Naive thymus-derived CD8-positive, alpha-beta T cell (primary cell): Measurements from ENCODE around the gene PTPN18. TPM values are rescaled to one million over a fixed set of nuclear protein-coding genes. Genes with fewer than 3 reads are reported as not detected.

Experiments used
- ATAC-seq, 2 donors: fragments of 150-1000 bp; cut with Tn5 transposase in 1 of 2; sonication (Bioruptor Pico), chemical (Tn5 transposase) in 1 of 2; 1 replicate in 1 of 2; 2 replicates in 1 of 2; pipeline ENCODE4 v1.10.0; 2021; ENCODE audit warnings: mild to moderate bottlenecking in 2 of 2, moderate library complexity in 2 of 2
- POLR2A ChIA-PET: fragments of 350-600 bp; sonication (Branson Sonifier 250); formaldehyde crosslinking; loops from one replicate; lab custom pipeline; 2021; ENCODE audit warnings: antibody characterized with exemption; lab: Charles Lee
- DNase-seq, 10 donors: peaks; one replicate each; pipeline versions ENCODE4 v3.0.0 to v3.0.0-alpha.2; 2020 to 2022
- H3K27ac Mint-ChIP-seq, 10 donors: one replicate each; pipeline ENCODE4 v1.8.0; 2020 to 2022; ENCODE audit warnings: mild to moderate bottlenecking in 10 of 10, mixed read lengths in 10 of 10, moderate library complexity in 4 of 10, inconsistent platforms in 1 of 10
- H3K27me3 Mint-ChIP-seq, 5 donors: one replicate each; pipeline ENCODE4 v1.8.0; 2021 to 2022; ENCODE audit warnings: mixed read lengths in 5 of 5
- H3K36me3 Mint-ChIP-seq, 3 donors: one replicate each; pipeline ENCODE4 v1.8.0; 2020 to 2022; ENCODE audit warnings: mixed read lengths in 3 of 3, mild to moderate bottlenecking in 2 of 3, inconsistent platforms in 1 of 3
- H3K4me1 Mint-ChIP-seq, 4 donors: one replicate each; pipeline ENCODE4 v1.8.0; 2021 to 2022; ENCODE audit warnings: mixed read lengths in 4 of 4
- H3K4me3 Mint-ChIP-seq, 10 donors: one replicate each; pipeline ENCODE4 v1.8.0; 2020 to 2022; ENCODE audit warnings: mild to moderate bottlenecking in 10 of 10, mixed read lengths in 10 of 10, moderate library complexity in 6 of 10, inconsistent platforms in 1 of 10
- H3K9me3 Mint-ChIP-seq, 9 donors: one replicate each; pipeline ENCODE4 v1.8.0; 2020 to 2022; ENCODE audit warnings: mixed read lengths in 9 of 9, mild to moderate bottlenecking in 3 of 9, inconsistent platforms in 1 of 9, moderate library complexity in 1 of 9
- polyA plus RNA-seq, 3 donors: library from polyadenylated mRNA; unstranded; fragments of 300-500 nt; fragmentation: Illumina TruSeq; gene quantifications; one replicate each; pipeline ENCODE4 v1.2.3, GENCODE V29; 2021
- total RNA-seq, 8 experiments: library from RNA in 2 of 8; stranded (reverse) in 2 of 8; gene quantifications; one replicate each; pipeline ENCODE4 v1.2.3 and lab custom pipeline; 2021 to 2026

Gene PTPN18
- total and polyA plus RNA-seq, 5 experiments from 2014 or later, result 33.7 to 47.5 (median 40.5) TPM

GRCh38 chr2:130378206-130378897, 22.5 kb downstream of the PTPN18 start:
- Mint-ChIP-seq H3K4me3 (no peak overlapping the region), H3K36me3 (peaks cover 0 to 14% (median 6%) of the 10 kb centered on the region in 3 donors), H3K9me3 (no peaks in the 10 kb centered on the region), H3K4me1 (peaks cover 30 to 79% (median 65%) of the 10 kb centered on the region in 4 donors), H3K27ac (peak overlapping the region in 2 of 10 donors; percentile 69 to 75), H3K27me3 (no peaks in the 10 kb centered on the region)
- DNase-seq (no peak), ATAC-seq (no peak)
- POLR2A ChIA-PET, result interaction anchor here (1.4 to 3.4 kb wide), 2 partner anchors 10 to 36 kb away, joined by 3 to 13 read pairs; partner anchors contain the start of gene IMP4

- H3K9me3 Mint-ChIP-seq, result no peaks in the 10 kb centered on the region
- no peak overlapping the region for H3K27ac Mint-ChIP-seq
- ATAC-seq, result no peak
These were observed 23.0 kb downstream of the PTPN18 start for GRCh38 chr2:130378898-130379214.

DNA sequence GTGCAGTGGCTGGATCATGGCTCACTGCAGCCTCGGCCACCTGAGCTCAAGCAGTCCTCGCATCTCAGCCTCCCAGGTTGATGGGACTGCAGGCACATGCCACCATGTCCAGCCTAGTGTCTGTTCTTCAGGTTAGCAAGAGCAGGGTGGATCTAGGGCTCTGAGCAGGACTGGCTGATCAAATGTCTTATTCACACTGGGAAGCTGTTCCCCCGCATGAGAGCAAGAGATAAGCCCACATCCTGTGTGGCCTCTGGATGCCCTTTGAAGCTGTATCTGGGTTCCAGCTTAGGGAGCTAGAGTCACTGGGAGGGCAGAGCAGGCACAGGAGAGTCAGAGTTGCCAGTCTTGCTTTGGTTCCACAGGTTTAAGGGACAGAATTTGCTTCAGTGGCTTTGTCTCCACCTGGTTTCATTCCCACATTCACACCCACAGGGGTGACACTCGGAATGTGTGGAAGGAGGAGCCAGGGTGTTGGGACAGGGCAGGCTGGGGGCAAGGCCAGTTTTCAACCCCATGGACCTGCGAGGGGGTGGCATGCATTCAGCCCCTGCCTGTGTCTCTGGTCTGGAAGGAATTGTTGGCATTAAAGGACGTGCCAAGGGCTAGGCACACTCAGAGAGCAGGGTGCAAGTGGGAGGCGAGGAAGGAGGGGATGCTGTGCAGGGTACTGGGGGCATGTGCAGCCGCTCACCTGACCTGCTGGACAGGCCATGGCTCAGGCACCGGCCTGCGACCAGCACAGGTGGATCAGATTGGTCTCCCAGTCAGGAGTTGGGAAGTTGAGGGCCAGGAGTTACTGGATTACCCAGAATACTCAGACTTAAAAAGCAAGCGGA, 24.5 kb downstream of the PTPN18 start:
- ATAC-seq, result no peak
- H3K4me1 Mint-ChIP-seq, result peaks cover 23 to 62% (median 49%) of the 10 kb centered on the region in 4 donors
- H3K36me3 Mint-ChIP-seq, result peaks cover 0 to 9% (median 6%) of the 10 kb centered on the region in 3 donors
- H3K9me3 Mint-ChIP-seq, result no peaks in the 10 kb centered on the region
- POLR2A ChIA-PET, result interaction anchor here (3.4 kb wide), 1 partner anchor 38 kb away, joined by 13 read pairs; the partner anchor contains the start of gene IMP4
- H3K27me3 Mint-ChIP-seq, result no peaks in the 10 kb centered on the region
- DNase-seq, result no peak
- no peak overlapping the region for H3K4me3 Mint-ChIP-seq
- H3K27ac Mint-ChIP-seq, result peak overlapping the region in 2 of 10 donors; percentile 55 to 60

More at GRCh38 chr2:130378898-130379214, 23.0 kb downstream of the PTPN18 start:
- DNase-seq, result no peak
- Mint-ChIP-seq H3K36me3 (peaks cover 0 to 14% (median 6%) of the 10 kb centered on the region in 3 donors), H3K4me1 (peaks cover 28 to 74% (median 60%) of the 10 kb centered on the region in 4 donors), H3K4me3 (no peak overlapping the region), H3K27me3 (no peaks in the 10 kb centered on the region)
- POLR2A ChIA-PET, result interaction anchor here (1.4 to 3.4 kb wide), 2 partner anchors 10 to 36 kb away, joined by 3 to 13 read pairs; partner anchors contain the start of gene IMP4

DNA sequence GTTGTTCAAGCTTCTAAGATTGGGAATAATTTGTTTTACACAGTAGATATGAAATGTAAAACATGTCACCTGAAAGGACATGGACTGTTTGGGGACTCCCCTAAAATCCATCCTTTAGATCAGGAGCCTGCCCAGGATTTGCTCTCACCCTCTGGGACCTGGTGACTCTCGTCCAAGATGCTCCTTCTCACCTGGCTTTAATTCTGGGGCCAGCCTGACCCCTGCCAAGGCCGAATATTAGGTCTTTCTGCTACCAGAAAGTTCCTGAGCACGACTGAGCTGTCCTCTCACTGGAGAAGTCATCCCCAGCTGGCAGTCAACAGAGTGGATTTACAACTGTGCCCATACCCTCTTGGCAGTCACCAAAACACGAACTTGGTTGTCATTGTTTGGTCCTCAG, 25.3 kb downstream of the PTPN18 start:
- ATAC-seq (no peak), DNase-seq (no peak)
- Mint-ChIP-seq H3K27ac (peak overlapping the region in 2 of 10 donors; percentile 24 to 59), H3K36me3 (peaks cover 0 to 12% (median 2%) of the 10 kb centered on the region in 3 donors), H3K4me3 (no peak overlapping the region), H3K27me3 (no peaks in the 10 kb centered on the region), H3K4me1 (peaks cover 20 to 63% (median 41%) of the 10 kb centered on the region in 4 donors), H3K9me3 (no peaks in the 10 kb centered on the region)
- POLR2A ChIA-PET, result no interaction called here

- H3K27me3 Mint-ChIP-seq, result no peaks in the 10 kb centered on the region
- H3K4me1 Mint-ChIP-seq, result peaks cover 18 to 63% (median 37%) of the 10 kb centered on the region in 4 donors
- POLR2A ChIA-PET, result interaction anchor here (0.7 kb wide), 1 partner anchor 39 kb away, joined by 3 read pairs; the partner anchor contains the start of gene IMP4
- no peak for DNase-seq
- no peaks in the 10 kb centered on the region for H3K9me3 Mint-ChIP-seq
- H3K36me3 Mint-ChIP-seq, result peaks cover 0 to 14% (median 0%) of the 10 kb centered on the region in 3 donors
- H3K4me3 Mint-ChIP-seq, result no peak overlapping the region
- ATAC-seq, result no peak
- H3K27ac Mint-ChIP-seq, result peak overlapping the region in 1 of 10 donors; percentile 24
These were observed 25.8 kb downstream of the PTPN18 start for GRCh38 chr2:130381619-130382018.

DNA sequence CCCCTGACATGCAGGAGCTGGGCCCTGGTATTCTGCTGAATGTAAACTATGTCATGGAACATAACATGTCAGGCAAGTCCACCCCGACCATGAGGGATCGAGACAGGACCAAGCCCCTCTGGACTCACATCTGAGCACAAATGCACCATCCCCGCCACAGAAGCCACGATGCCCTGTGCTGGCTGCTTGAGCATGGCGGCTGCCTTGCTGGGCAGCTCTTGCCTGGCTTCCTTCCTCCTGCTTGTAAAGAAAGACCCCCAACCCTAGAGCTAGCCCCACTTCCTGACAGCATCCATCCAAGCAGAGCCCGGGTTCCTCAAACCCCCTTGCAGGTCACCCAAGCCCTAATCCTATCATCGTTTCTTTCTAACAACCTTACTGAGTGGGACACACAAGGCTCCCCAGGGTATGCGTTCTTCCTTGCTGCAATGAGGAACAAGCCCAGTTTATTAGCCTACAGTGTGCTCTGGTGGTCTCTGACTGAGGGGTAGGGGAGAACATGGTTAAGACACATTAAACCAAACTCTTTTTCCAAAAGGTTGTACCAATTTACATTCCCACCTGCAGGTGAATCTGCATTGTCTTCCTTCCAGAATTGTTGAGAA, 26.6 kb downstream of the PTPN18 start:
- Mint-ChIP-seq H3K4me3 (no peak overlapping the region), H3K36me3 (peaks cover 0 to 14% (median 0%) of the 10 kb centered on the region in 3 donors), H3K27me3 (no peaks in the 10 kb centered on the region), H3K4me1 (peaks cover 17 to 57% (median 29%) of the 10 kb centered on the region in 4 donors), H3K9me3 (no peaks in the 10 kb centered on the region), H3K27ac (no peak overlapping the region)
- ATAC-seq, result no peak
- POLR2A ChIA-PET, result interaction anchor here (0.7 kb wide), 1 partner anchor 40 kb away, joined by 3 read pairs; the partner anchor contains the start of gene IMP4
- no peak for DNase-seq

DNA sequence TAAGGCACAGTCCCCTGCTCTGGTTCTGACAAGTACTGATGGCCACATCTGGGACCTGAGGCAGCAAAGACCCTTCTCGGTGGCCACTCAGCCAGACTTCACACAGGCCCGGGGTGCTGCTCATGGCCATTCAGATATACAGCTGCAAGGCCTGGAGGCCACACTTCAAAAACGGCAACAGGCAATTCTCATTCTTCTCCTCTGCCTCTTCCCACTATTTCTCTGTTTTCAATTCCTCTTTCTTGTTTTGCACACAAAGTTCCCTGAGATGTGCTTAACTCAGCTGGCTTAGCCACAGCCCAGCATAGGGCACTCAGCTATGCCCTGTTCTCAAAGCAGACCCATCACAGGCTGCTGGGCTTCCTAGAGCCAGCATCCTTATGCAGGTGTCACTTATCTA, 29.9 kb downstream of the PTPN18 start:
- ATAC-seq (no peak), DNase-seq (no peak)
- peaks cover 0 to 14% (median 0%) of the 10 kb centered on the region in 3 donors for H3K36me3 Mint-ChIP-seq
- POLR2A ChIA-PET, result no interaction called here
- H3K4me3 Mint-ChIP-seq, result no peak overlapping the region
- H3K27me3 Mint-ChIP-seq, result no peaks in the 10 kb centered on the region
- H3K27ac Mint-ChIP-seq, result peak overlapping the region in 1 of 10 donors; percentile 67
- H3K9me3 Mint-ChIP-seq, result no peaks in the 10 kb centered on the region
- H3K4me1 Mint-ChIP-seq, result peaks cover under 1 to 33% (median 7%) of the 10 kb centered on the region in 4 donors

DNA sequence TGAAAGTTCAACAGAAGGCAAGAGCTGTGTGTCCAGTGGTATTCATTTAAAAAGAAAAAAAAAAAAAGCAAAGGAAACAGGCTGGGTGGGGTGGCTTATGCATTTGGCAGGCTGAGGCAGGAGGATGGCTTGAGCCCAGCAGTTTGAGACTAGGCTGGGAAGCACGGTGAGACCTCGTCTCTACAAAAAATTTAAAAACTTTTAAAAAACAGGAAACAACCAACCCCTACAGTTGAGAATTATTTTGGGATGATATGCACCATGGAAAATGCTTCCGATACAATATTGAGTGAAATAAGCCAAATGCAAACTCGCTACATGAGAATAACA, 31.2 kb downstream of the PTPN18 start:
- no peak overlapping the region for H3K4me3 Mint-ChIP-seq
- peaks cover 0 to 4% (median 2%) of the 10 kb centered on the region in 5 donors for H3K27me3 Mint-ChIP-seq
- H3K27ac Mint-ChIP-seq, result peak overlapping the region in 2 of 10 donors; percentile 2 to 31
- DNase-seq (no peak), ATAC-seq (no peak)
- peaks cover 0 to 11% (median 0%) of the 10 kb centered on the region in 3 donors for H3K36me3 Mint-ChIP-seq
- H3K4me1 Mint-ChIP-seq, result peaks cover 8 to 32% (median 13%) of the 10 kb centered on the region in 4 donors
- POLR2A ChIA-PET, result no interaction called here
- H3K9me3 Mint-ChIP-seq, result no peaks in the 10 kb centered on the region

- POLR2A ChIA-PET, result interaction anchor here (1.2 kb wide), 1 partner anchor 10 kb away, joined by 3 read pairs; no protein-coding TSS in a partner anchor
- DNase-seq (no peak), ATAC-seq (no peak)
- H3K27ac Mint-ChIP-seq, result peak overlapping the region in 1 of 10 donors; percentile 21
- no peak overlapping the region for H3K4me3 Mint-ChIP-seq
- H3K4me1 Mint-ChIP-seq, result peaks cover 5 to 35% (median 16%) of the 10 kb centered on the region in 4 donors
- H3K27me3 Mint-ChIP-seq, result peaks cover 0 to 7% (median 2%) of the 10 kb centered on the region in 5 donors
- H3K36me3 Mint-ChIP-seq, result peaks cover 0 to 6% (median 0%) of the 10 kb centered on the region in 3 donors
- no peaks in the 10 kb centered on the region for H3K9me3 Mint-ChIP-seq
These were observed 31.9 kb downstream of the PTPN18 start for GRCh38 chr2:130387804-130388203.

DNA sequence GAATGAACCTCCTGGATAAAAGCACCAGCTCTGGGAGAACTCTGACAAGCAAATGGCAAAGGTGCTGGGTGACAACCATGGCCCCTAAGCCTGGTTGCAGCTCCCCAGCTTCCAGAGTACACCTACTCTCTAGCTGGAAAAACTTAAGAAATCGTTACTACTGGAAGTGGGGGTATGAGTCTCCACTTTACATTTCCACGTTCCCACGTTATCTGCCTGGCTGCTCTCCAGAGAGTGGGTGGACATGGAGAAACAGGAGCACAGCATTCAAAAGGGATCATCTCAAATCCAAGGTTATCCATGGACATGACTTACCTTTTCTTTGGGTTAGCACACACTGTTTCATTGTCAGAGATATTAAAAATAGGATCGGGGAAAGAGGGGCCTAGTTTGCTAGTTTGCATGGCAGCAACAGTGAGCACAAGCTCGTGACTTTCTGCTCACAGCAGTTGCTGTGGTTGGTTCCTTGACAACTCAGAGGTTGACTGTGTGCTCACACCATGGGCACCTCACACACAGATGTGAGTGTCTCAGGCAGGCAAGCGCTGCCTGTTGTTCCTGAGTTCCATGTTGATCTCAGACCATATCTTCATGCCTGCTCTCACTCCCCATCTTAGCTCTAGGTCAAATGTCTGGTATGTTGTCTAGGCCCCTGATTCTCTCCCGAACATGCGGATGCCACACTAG, 32.5 kb downstream of the PTPN18 start:
- Mint-ChIP-seq H3K36me3 (peaks cover 0 to 6% (median 0%) of the 10 kb centered on the region in 3 donors), H3K27me3 (peaks cover 2 to 10% (median 3%) of the 10 kb centered on the region in 5 donors), H3K9me3 (no peaks in the 10 kb centered on the region), H3K4me3 (no peak overlapping the region), H3K27ac (no peak overlapping the region), H3K4me1 (peaks cover 5 to 35% (median 16%) of the 10 kb centered on the region in 4 donors)
- ATAC-seq (no peak), DNase-seq (no peak)
- POLR2A ChIA-PET, result interaction anchor here (1.2 kb wide), 1 partner anchor 10 kb away, joined by 3 read pairs; no protein-coding TSS in a partner anchor

DNA sequence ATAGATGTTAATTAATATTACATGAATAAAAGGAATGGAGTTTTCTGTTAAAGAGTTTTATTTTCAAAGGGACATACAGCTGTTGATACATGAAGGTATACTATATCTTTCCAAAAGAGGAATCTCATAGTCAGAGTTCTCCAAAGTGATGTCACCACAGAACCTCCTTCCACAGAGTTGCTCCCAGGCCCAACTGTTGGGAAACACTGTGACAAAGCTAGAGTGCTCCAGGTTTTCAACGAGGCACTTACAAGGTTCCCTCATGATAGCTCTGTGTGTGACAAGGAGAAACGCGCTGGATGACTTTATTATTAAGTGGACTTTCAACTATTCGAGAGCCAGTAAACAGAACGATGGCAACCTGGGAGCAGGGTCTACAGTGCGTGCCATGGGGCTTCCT, 33.5 kb downstream of the PTPN18 start:
- peak overlapping the region in 2 of 10 donors; percentile 8 to 41 for H3K4me3 Mint-ChIP-seq
- peaks cover 0 to 6% (median 0%) of the 10 kb centered on the region in 3 donors for H3K36me3 Mint-ChIP-seq
- DNase-seq (no peak), ATAC-seq (no peak)
- peaks cover 2 to 14% (median 7%) of the 10 kb centered on the region in 5 donors for H3K27me3 Mint-ChIP-seq
- POLR2A ChIA-PET, result interaction anchor here (1.0 kb wide), 1 partner anchor 36 kb away, joined by 3 read pairs; no protein-coding TSS in a partner anchor
- H3K27ac Mint-ChIP-seq, result no peak overlapping the region
- H3K4me1 Mint-ChIP-seq, result peaks cover 5 to 35% (median 16%) of the 10 kb centered on the region in 4 donors
- H3K9me3 Mint-ChIP-seq, result no peaks in the 10 kb centered on the region
